GM18951 (cell line): Measurements from ENCODE around the gene LRBA.
"Not testable (repeated sequence)": the region's sequence is repeated elsewhere in the genome, so short reads cannot be mapped to it uniquely, and the experiment has no call there.

Experiments used
- POLR2A ChIP-seq: IDR thresholded peaks from 4 replicates; pipeline ENCODE4 v1.6.1; 2011; ENCODE audit warnings: mild to moderate bottlenecking; ENCODE audit not compliant: insufficient read length, insufficient read depth; ENCODE audit errors: extremely low read depth
- in situ Hi-C: fragments of 300-500 bp; cut with MboI; formaldehyde crosslinking; loops from one replicate; pipeline ENCODE4 v1.12.0; 2022; ENCODE audit warnings: low sequenced_read_pairs, mixed read lengths, inconsistent platforms; ENCODE audit not compliant: unreplicated experiment

Gene LRBA

GRCh38 chr4:150999086-150999485 lies 16.0 kb downstream of the LRBA start:
- in situ Hi-C loops, result no loop called here
- TF ChIP-seq POLR2A, result no peak

DNA sequence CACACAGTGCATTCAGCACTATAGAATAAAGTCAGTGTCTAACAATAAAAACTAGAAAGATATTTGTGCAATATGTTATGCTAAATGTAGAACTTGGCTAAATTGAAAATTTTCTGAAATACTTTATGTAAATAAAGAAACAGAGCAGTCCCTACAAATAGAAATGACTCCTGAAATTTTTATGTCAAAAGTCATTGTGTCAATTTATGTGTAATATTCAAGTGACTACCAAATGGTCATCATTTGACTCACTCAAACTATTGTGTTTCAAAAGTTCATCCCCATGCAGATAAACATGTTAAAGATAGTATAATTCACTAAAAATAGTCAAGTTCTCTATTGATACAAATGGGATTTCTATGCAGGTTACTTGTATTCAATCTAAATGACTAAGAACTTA lies 17.9 kb downstream of the LRBA start:
- no peak for TF ChIP-seq POLR2A
- in situ Hi-C loops, result no loop called here

DNA sequence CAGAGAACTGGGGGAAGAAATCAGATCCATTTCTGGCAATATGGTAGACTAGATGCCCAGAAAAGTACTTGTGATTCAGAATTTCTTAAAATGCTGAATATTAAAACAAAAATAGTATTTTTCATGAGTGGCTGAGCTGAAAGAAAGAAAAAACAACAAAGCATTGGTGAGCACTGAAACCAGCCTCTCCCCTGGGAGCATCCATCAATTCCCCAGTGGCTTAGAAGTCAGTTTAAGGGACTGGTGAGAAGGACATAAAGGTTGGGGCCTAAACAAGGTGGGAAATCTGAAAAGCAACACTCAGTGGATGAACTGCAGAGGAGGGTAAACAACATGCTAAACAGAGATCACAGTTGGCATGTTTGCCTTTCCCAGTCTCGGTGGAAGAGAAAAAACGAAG lies 20.4 kb downstream of the LRBA start:
- in situ Hi-C loops, result no loop called here
- no peak for TF ChIP-seq POLR2A

DNA sequence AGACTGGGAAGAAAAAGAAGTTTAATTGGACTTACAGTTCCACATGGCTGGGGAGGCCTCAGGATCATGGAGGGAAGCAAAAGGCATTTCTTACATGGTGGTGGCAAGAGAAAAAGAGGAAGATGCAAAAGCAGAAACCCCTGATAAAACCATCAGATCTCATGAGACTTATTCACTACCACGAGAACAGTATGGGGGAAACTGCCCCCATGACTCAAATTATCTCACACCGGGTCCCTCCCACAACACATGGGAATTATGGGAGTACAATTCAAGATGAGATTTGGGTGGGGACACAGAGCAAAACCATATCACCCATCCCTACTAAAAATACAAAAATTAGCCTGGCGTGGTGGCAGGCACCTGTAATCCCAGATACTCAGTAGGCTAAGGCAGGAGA lies 21.5 kb downstream of the LRBA start:
- in situ Hi-C loops, result not testable (repeated sequence)

- no peak for TF ChIP-seq POLR2A
- in situ Hi-C loops, result no loop called here
These were observed 24.1 kb downstream of the LRBA start for GRCh38 chr4:150990993-150991392.

DNA sequence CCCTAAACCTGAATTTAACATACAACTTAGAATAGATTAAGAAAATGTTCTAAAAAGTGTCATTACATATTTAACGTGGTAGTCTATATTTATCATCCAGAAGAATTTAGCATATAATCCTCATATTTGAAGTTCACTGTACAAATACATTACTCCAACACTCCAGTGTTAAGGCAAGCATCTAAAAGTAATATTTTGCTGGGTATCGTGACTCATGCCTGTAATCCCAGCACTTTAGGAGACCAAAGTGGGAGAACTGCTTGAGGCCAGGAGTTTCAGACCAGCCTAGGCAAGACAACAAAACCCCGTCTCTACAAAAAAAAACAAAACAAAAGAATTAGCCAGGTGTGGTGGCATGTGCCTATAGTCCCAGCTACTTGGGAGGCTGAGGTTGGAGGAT lies 24.8 kb downstream of the LRBA start:
- TF ChIP-seq POLR2A, result no peak
- in situ Hi-C loops, result no loop called here

DNA sequence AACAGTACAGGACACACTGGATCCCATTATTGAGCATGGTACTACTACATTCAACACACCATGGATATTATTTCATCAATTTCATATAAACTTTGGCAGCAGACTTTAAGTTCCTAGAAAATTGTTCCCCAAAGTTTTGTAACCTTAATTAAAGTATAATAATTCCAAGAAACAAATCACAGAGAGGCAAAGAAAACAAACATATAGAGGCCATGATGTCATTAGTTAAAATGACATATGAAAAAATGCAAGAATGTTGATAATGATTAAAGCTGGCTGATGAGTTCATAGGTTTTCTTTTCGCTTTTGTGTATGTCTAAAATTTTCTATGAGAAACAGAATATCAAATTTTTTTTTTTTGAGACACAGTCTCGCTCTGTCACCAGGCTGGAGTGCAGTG lies 26.8 kb downstream of the LRBA start:
- in situ Hi-C loops, result no loop called here
- TF ChIP-seq POLR2A, result no peak

GRCh38 chr4:150987204-150987603 lies 27.9 kb downstream of the LRBA start:
- in situ Hi-C loops, result no loop called here
- TF ChIP-seq POLR2A, result no peak

DNA sequence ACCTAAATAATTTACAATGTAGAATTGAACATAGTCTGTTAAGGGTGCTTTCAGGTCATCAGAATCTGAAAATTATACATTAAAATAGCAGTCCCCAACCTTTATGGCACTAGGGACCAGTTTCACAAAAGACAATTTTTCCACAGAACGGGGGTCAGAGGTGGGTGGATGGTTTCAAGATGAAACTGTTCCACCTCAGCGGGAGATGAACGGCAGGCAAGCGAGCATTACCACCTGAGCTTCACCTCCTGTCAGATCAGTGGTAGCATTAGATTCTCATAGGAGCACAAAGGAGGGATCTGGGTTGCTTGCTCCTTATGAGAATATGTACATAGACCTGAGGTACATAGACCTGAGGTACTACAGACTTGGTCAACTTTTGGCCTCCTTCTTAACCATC lies 29.0 kb downstream of the LRBA start:
- in situ Hi-C loops, result no loop called here
- TF ChIP-seq POLR2A, result no peak

GRCh38 chr4:150983851-150984250 lies 31.2 kb downstream of the LRBA start:
- no peak for TF ChIP-seq POLR2A
- in situ Hi-C loops, result no loop called here

- no peak for TF ChIP-seq POLR2A
These were observed 32.4 kb downstream of the LRBA start for GRCh38 chr4:150982557-150983233.

DNA sequence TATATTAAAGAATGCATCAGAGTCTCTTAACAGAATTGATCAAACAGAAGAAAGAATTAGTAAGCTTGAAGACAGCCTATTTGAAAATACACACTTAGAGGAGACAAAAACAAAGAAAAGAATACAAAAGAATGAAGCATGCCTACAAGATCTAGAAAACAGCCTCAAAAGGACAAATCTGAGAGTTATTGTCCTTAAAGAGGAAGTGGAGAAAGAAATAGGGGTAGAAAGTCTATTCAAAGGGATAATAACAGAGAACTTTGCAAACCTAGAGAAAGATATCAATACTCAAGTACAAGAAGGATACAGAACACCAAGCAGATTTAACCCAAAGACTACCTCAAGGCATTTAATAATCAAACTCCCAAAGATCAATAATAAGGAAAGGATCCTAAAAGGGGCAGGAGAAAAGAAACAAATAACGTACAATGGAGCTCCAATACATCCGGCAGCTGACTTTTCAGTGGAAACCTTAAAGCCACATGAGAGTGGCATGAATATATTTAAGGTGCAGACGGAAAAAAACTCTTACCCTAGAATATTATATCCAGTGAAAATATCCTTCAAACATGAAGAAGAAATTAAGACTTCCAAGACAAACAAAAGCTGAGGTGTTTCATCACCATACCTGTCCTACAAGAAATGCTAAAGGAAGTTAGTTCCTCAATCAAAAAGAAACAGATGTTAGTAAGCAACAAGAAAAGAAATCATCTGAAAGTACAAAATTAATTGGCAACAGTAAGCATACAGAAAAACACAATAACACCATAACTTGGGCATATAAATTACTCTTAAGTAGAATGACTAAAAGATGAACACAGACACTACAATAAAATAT lies 36.1 kb downstream of the LRBA start:
- no peak for TF ChIP-seq POLR2A
- in situ Hi-C loops, result no loop called here

More at GRCh38 chr4:150982557-150983233, 32.4 kb downstream of the LRBA start:
- in situ Hi-C loops, result no loop called here

DNA sequence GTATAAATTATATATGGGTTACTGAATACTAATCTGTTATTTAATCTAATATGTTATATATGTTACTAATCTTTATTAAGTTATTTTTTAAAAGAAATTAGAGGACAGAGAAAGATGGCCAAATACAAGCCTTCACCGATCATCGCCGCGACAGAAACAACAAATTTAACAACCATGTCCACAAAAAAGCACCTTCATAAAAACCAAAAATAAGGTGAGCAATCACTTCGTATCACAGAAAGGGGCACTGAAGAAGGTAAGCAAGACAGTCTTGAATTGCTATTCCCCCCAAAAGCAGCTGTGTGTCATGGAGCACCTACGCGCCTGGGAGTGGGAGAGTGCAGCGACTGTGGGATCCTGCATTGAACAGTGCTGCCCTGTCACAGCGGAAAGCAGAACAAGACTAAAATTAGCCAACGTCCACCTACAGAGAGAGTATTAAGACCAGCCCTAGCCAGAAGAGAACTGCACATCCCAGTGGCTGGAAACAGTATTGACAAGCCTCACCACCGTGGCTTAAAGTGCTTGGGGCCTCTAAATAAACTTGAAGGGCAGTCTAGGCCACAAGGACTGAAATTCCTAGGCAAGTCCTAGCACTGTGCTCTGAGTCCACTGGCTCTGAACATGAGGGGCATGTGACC lies 38.5 kb downstream of the LRBA start:
- in situ Hi-C loops, result no loop called here
- TF ChIP-seq POLR2A, result no peak

- no peak for TF ChIP-seq POLR2A
- in situ Hi-C loops, result no loop called here
These were observed 40.3 kb downstream of the LRBA start for GRCh38 chr4:150974750-150975149.
